ENCODE results near the gene CCDC172.

Gene CCDC172

GRCh38 chr10:116324227-116324950, at the start of gene CCDC172:
TSS of gene CCDC172 (plus strand) at chr10:116324448. CDS start at chr10:116325012, 564 bp downstream.
- no peak for DNase-seq

GRCh38 chr10:116276981-116277380, 47.3 kb upstream of the CCDC172 start:
- DNase-seq = no peak

- DNase-seq = no peak
Measured at GRCh38 chr10:116278846-116279245, 45.4 kb upstream of the CCDC172 start.

GRCh38 chr10:116281775-116282174, 42.5 kb upstream of the CCDC172 start:
- no peak for DNase-seq

GRCh38 chr10:116286626-116287200, 37.5 kb upstream of the CCDC172 start:
- DNase-seq = no peak

GRCh38 chr10:116287906-116288501, 36.2 kb upstream of the CCDC172 start:
- DNase-seq = no peak

- DNase-seq = no peak
Measured at GRCh38 chr10:116289652-116290051, 34.6 kb upstream of the CCDC172 start.

- no peak for DNase-seq
Measured at GRCh38 chr10:116292493-116292892, 31.8 kb upstream of the CCDC172 start.

GRCh38 chr10:116296291-116296721, 27.9 kb upstream of the CCDC172 start:
- DNase-seq = no peak

- DNase-seq = no peak
Measured at GRCh38 chr10:116298586-116298985, 25.7 kb upstream of the CCDC172 start.

- DNase-seq = no peak
Measured at GRCh38 chr10:116300542-116300941, 23.7 kb upstream of the CCDC172 start.

GRCh38 chr10:116304923-116305322, 19.3 kb upstream of the CCDC172 start:
- DNase-seq = no peak

GRCh38 chr10:116306847-116307246, 17.4 kb upstream of the CCDC172 start:
- no peak for DNase-seq

- no peak for DNase-seq
Measured at GRCh38 chr10:116307455-116307854, 16.8 kb upstream of the CCDC172 start.

- no peak for DNase-seq
Measured at GRCh38 chr10:116311016-116311415, 13.2 kb upstream of the CCDC172 start.

GRCh38 chr10:116311706-116312490, 12.3 kb upstream of the CCDC172 start:
- DNase-seq = no peak

- DNase-seq = no peak
Measured at GRCh38 chr10:116312548-116312947, 11.7 kb upstream of the CCDC172 start.

- DNase-seq = no peak
Measured at GRCh38 chr10:116316503-116316902, 7.7 kb upstream of the CCDC172 start.

- no peak for DNase-seq
Measured at GRCh38 chr10:116324951-116325635, 845 bp downstream of the CCDC172 start.

GRCh38 chr10:116325987-116326386, 1.7 kb downstream of the CCDC172 start:
- DNase-seq = no peak

GRCh38 chr10:116329153-116329552, 4.9 kb downstream of the CCDC172 start:
- no peak for DNase-seq

- DNase-seq = no peak
Measured at GRCh38 chr10:116331815-116332214, 7.6 kb downstream of the CCDC172 start.

- no peak for DNase-seq
Measured at GRCh38 chr10:116336866-116337265, 12.6 kb downstream of the CCDC172 start.

All from NCI-H446 treated with DMSO at 0.1 percent for 48 hours (cell line).